Measurements from ENCODE around the gene CACNA2D3. TPM values are rescaled to one million over a fixed set of nuclear protein-coding genes. Genes with fewer than 3 reads are reported as not detected.

The CACNA2D3 gene
- total RNA-seq, 2 experiments from 2014 or later: not detected

DNA sequence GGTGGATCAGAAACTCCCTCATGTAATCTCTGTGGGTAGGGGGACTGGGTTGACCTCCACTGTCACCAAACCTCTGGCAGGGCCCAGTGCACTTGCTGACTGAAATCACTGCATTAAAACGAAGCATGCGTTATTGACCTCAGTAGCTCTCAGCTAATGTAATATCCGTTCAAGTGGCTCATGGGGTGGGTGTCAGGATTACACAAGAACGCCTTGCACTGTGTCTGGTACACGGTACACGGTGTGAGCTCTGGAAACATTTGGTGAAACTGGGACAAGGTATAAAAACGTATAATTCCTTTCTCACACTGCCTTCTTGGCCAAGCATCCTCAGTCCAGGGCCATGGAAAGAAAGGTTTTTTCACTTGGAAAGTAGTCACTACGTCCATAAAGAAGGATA is 793.6 kb downstream of the CACNA2D3 start:
- ChIA-PET CTCF (no interaction called here), POLR2A (no interaction called here)

DNA sequence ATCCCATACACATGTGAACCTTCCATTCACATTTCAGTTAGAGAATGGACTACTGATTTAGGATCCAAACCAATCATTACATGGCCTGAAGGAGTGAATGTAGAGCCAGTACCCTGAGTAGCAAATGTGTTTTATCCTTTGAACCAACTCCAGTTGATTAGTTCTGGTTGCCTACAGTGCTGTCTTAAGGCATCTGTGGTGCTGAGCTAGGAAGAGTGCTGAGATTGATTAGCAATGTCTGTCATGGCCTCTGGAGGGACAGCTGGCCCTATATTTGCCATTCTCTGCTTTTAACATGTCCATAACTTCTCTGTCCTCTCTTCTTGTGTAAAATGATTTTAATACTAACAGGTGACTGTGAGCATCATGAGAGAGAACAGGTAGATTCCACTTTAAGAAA is 794.4 kb downstream of the CACNA2D3 start:
- ChIA-PET CTCF (no interaction called here), POLR2A (no interaction called here)

DNA sequence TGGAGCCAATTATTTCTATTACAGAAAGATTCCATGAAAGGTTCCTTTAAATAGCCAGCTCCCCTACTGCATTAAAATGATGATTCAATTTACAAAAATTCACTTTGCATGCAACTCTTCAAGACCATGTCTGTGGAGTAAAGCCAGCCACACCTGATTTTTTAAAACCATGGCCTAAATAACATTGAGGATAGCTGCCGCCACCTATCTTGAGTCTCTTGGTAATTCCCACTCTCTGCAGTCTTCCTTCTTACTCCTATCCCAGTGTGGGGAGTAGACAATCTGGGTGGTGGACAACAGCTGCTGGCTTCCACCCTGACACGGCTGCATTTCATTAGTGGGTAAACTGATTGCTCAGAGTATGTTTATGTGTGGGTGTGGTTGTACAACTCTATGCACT is 794.8 kb downstream of the CACNA2D3 start:
- POLR2A ChIA-PET: no interaction called here
- CTCF ChIA-PET: no interaction called here

DNA sequence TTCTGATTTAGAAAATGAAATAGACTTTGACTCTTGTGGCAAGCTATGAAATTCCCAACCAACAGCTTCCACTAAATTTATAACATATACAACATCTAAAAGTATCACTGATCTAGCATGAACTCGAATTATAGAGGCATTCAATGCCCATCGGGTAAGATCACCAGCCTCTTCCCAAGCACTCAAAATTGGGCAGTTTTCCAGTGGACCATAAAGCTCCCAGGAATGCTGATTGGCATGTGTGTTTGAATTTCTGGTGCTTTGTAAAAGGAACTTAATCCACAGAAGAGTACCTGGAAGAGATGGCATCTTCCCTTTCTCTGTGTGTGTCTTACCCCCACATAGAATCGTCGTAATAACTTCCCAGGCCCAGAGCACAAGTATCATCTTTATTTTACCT is 795.5 kb downstream of the CACNA2D3 start:
- POLR2A ChIA-PET: no interaction called here
- CTCF ChIA-PET: no interaction called here

DNA sequence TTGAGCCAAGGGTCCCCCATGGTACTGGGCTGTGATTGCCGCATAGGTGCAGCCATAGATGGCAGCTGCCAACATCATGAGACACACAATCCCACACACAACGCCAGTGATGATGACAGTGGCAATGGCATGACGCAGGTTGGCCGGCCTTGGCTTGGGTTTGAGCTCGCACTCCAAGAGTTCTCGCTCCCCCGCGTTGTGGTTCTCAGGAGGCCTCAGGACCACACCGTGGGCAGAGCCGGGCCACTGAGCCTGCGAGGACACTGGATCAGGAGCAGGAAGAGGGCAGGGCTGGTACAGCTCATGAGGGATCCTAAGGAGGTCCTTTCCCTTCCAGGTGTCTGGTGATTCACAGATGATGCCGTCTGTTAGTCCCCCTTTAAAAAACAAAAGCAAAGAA is 796.2 kb downstream of the CACNA2D3 start:
- POLR2A ChIA-PET: no interaction called here
- CTCF ChIA-PET: no interaction called here

DNA sequence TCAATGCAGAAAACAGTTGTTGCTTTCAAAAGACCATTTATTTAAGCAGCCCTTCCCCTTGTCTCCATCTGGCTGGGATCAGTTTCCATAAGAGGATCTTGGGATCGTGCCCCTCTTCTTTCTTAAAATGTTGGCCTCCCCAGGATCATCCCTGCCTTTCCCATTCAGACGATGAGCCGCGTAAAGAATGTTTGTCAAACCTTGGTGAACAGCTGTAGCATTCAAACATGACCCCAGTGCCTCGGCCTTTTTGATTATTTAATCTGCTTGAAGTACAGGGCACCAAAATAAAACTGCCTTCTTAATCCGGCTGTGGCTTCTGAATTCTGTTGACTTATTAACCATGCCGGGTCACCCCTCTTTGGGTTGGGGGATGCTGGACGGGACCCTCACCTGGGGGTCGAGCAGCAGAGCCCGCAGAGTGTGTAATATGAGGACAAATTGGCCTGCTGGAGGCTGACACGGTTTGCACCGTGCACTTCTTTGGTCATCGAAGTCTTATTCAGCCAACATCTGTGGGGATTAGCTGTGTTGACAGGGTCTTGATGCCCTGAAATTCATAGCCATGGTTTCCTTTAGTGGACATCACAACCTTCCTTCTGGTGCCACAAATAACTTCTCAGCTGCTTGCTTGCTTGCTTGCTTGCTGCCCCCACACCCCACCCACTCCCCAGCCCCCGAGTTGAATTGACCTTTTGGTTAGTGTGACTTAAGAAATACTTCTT is 805.9 kb downstream of the CACNA2D3 start, which contains the start of gene LRTM1:
Gene LRTM1 (minus strand): TSS at position 14 of the 725 bp plus-strand sequence. CDS start 148 bp downstream, outside the sequence.
- CTCF ChIA-PET: no interaction called here
- POLR2A ChIA-PET: no interaction called here

DNA sequence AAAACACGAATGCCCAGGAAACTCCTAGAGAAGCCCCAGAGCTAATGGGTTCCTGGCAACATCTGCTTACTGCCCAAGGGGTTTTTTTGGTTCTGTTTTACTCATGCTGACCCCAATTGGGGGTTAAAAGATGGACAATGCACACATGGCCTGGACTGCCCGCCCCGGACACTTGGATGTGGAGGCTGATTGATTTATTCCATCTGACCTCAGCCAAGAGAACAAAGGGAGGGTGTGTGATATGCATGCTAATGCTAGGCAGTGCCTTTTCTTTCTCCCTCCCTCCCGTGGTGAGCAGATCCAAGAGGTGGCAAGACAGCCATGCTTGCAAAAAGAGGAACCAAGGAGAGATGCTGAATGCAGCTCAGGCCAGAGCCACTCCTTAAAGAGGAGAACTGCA is 808.8 kb downstream of the CACNA2D3 start:
- POLR2A ChIA-PET: no interaction called here

DNA sequence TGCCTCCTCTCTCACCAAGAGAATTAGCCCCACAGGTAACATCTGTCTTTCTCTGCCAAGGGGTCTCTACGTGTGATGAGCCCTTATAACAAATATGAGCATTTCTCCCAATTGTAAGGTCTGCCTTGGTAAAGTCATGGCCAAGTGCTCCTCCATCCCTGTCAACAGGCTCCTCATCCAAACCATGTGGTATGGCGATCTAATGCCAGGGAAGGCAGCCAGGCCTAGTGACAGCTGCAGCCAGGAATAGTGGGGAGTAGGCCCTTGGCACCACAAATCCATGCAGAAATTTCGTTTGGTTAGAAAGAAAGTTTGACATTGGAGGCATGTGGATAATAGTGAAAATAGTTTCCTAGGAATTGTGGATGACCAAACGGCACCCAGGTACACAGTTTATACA is 810.3 kb downstream of the CACNA2D3 start:
- ChIA-PET POLR2A (no interaction called here), CTCF (no interaction called here)

More for the DNA sequence above, 808.8 kb downstream of the CACNA2D3 start:
- CTCF ChIA-PET: no interaction called here

DNA sequence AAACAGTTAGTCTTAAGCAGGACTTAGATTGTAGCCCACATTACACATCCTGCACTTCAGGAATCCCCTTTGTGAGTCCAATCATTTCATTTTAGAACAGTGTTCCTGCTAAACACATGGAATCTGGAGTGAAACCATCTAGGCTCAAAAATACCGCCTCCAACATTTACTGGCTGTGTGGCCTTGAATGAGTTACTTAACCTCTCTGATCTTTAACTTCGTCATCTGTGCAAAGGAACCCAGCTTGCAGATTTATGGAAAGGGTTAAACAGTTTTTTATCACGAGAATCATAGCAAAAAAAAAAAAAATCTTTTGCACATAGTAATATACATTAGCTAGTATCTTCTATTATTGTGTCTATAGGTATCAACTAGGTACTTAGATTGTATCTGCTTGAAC is 813.5 kb downstream of the CACNA2D3 start:
- ChIA-PET CTCF (no interaction called here), POLR2A (no interaction called here)

DNA sequence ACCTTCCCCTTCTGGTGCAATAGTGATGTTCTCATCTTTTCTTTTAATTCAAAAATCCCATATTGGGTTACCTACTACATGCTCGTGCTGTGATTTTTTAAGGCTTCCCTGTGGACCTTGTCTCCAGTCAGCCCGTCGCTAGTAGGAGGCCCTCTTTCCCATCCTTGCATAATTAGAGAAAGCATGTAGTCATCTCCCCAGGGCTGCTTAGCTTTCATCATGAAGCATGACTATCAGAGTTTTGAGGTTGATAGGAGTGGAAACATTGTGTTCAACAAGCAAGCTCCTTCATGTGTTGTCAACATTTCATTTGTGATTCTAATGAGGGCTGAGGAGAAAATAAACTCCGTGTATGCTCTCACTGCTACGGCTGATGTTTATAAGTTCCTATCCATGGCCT is 814.2 kb downstream of the CACNA2D3 start:
- ChIA-PET POLR2A (no interaction called here), CTCF (no interaction called here)

DNA sequence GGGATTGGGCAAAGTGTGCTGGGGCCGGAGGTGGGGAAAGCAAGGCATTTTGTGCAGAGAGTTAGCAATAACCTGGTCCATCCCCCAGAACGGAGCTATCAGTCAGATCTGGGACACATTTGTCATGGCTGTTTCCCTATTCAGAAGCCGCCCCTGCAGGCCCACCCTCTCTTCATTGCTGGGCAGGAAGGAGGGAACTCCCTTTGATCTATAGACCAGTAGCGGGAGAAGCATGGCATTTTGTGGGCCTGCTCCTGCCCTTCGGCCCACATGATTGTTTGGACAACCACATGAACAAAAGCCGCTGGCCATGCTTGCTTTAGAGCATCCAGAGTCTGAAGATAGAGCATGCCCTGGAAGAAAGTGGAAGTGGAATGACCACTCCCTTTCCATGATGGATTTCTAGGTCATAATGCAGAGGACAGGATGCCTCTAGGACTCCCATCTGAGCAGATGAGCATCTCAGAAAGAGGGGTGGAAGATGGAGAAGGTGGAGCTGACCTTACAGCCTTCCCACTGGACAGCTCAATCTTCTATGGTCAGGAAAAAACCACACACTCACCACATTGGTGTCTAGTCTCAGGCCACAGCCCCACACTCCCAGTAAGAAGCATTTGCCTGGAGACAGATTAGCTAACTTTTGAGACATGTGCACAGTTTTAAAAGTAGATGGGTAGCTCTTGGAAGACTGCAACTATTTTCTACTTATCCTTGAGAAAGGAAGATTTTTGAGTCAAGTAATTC is 817.4 kb downstream of the CACNA2D3 start:
- CTCF ChIA-PET: no interaction called here
- POLR2A ChIA-PET: no interaction called here

DNA sequence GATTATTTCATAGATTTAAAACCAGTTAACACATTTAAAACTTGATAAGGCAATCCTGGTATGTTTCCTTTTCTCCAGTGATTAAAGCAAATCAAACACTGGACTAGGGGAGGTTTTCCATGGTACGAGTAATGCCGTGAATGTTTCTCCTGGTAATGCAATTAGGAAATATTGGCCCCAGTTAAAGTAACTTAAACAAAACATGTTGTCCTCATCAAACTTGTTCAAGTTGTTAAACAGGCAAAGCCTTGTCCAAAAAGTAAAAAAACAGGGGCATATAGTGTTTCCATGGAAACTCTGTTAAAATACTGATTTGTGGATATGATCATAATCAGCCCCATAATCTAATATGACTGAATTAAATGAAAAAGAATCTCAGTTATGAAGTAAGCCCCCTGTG is 818.6 kb downstream of the CACNA2D3 start:
- POLR2A ChIA-PET: no interaction called here
- CTCF ChIA-PET: no interaction called here

DNA sequence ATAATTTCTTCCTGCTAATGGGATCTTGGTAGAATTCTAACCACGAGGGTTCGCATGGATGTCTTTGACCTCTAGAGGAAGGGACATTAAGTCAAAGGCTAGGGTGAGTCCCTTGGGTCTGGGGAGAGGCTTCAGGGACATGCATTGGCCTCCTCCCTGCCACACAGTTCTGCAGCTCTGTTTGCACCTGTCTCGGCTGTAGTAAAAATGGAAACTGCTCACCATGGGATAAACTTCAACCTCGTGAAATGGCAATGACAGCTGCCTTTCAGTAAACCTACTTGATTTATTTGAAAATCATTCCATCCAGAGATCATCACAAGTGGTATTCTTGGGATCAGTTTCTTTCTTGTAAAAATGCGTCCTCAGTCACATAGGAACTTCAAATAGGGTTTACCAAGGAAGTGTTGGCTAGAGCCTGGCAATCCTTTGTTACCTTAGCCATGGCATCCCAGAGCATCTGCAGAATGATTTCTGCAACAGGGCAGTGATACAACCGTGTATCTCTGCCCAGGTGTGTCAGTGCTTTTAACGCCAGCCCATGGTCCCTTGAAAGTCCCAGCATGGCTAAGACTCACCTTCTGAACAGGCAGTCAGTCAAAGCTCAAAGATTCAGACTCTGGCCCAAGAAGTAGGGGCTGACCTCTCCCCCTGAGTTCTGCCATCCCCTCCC is 819.5 kb downstream of the CACNA2D3 start:
- ChIA-PET CTCF (no interaction called here), POLR2A (no interaction called here)

DNA sequence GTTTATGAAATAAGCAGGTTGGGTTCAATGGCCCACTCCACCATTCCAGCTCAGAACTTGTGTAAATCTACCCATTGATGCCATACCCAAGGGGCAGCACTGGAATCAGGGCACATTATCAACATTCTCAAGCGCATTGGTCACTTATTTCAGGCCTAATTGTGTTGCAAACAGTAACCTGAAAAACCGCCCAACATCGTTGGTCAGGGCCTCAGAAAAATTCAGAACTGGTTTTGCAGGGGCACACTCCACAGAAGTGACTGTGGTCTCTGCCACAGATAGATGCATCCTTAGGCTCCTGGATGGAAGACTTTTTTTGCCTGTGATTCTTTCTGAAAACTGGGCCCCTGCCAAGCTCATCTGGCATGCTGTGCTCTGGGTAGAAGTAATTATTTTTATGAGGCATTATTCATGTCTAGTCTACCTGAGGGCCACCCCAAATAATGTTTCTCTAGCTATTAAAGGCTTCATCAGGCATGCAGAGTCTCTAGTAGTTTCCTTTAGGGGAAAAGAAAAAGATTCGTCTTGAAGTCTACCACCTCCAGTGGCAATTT is 827.2 kb downstream of the CACNA2D3 start:
- ChIA-PET POLR2A (no interaction called here), CTCF (no interaction called here)

DNA sequence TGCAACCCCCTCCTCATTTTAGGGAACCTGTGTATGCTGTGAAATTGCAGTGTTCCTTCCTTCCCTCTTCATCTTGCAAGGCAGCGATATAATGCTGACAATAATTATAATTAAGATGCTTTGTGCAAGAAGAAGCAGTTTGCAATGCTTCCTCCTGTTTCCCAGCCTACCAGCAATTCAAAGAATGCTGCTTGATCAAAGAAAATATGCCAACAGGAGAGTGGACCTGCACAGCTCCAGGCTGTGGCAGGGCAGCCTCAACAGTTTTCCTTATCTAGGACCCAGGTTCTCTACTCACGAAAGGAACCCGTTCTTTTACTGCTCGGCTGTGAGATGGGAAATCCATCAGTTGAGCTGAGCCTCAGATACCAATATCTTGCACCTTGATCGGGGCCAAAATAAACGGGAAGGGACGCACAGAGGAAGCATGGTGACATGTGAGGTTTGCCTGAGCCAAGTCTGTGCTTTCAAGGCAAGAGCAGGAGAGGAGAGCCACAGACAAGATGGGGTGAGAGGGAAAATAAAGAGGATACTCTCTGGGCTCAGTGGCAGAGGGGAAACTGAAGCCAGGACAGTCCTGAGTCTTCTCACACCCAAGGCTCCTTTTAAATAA is 828.1 kb downstream of the CACNA2D3 start:
- CTCF ChIA-PET: no interaction called here

DNA sequence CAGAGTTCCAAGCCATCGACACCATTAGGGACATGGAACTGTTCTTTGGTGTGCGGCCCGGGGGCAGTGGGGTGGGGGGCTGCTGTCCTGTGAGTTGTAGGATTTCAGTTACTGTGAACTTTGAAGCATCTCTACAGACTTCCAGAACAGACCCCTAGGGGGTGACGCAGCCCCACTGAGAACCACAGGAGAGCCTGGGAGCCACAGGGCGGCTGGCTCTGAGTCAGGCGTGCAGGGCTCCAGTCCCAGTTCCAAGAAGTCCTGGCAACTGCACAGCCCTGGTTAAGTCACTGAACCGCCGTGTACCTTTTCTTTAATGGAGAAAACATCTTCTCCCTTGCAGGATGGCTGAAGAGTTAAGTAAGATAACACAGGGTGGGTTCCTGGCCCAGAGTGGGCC is 829.1 kb downstream of the CACNA2D3 start:
- ChIA-PET CTCF (no interaction called here), POLR2A (no interaction called here)

More for the DNA sequence above, 828.1 kb downstream of the CACNA2D3 start:
- POLR2A ChIA-PET: no interaction called here

DNA sequence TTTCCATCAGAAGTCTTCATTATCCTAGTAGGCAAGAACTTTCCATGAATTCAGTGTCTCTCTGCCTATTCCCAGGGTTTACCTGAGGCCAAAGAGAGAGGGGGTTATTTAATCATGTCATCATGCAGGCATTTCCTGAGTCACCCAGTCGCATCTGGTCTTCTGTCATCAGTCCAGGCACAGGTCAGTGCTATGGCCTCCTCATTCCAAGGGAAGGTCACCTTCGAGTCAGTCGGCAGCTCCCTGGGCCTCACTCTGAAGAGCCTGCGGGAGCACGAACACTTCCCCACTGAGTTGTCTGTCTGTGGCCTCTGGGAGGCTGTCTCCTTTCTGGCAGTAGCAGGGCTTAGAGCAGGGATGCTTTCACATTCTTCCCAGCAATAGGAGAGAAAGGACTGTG is 831.7 kb downstream of the CACNA2D3 start:
- POLR2A ChIA-PET: no interaction called here

DNA sequence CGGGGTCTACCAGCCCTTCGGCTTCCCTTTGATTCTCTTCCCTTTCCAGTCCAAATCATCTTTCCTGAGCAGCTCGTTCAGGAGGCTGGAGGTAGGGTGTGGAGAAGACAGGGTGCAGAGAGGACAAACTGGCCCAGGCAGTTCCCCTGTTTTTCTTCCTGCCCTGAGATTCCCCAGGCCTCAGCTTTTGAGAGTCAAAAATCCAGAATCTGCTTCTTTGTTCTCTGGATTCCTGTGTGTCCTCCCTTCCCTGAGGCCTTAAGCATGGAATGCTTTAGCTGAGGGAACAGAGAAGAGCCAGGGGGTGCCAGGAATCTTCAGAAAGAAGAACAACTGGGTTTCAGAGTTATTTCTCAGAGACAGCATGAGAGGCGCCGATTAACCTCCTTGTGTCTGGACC is 832.2 kb downstream of the CACNA2D3 start:
- POLR2A ChIA-PET: no interaction called here
- CTCF ChIA-PET: no interaction called here

More for the DNA sequence above, 831.7 kb downstream of the CACNA2D3 start:
- CTCF ChIA-PET: no interaction called here

DNA sequence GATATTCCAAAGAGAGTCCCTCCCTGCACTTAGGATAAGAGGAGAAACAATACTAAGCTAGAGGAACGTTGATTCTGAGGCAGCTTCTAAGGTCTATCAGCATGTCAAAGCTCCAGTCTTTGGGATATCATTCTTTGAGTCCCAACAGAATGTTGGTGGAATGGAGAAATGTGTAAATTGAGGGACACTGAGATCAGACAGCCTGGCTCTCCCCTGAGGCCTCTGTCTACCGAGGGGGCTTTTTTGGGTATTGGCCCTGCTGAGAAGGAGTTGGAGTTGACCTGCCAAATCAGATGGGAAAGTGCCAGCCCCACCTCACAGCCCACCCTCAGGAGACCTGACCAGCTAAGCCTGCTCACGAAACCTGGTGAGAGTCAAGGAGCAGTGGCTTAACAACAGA is 833.1 kb downstream of the CACNA2D3 start:
- POLR2A ChIA-PET: no interaction called here
- CTCF ChIA-PET: no interaction called here

DNA sequence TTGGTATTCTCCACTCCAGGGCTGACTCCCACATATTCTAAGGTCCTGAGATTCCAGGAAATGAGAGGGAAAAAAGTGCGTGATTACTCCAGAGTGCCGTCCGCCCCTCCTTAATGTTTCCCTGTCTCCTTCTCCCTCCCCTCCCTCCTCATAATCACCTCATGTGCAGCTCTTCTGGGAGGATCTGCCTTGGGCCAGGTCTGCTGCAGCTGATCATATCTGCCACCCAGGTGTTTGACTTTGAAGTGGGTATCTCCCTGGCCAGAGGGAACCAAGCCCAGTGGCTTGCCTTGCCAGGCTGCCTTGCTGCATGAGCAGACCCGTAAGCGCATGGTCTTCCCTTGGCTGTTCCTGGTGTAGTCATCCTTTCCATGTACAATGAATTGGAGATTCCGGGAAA is 833.6 kb downstream of the CACNA2D3 start:
- ChIA-PET CTCF (no interaction called here), POLR2A (no interaction called here)

DNA sequence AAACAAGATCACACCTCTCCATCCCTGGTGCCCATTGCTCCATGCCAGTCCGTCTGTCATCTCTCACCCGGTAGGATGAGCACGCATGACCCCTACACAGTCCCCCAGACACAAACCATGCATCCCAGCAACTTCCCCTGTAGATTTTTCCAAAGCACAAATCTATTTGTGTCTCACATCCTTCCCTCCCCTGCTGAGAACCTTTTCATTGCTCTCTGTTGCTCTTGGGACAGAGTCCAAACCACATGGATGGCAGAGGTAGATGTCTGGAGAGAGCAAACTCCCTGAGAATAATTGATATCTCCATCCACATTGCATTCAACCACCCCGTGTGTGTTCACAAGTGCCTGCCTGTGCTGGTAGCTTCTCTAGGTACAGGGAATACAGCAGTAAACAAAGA is 835.4 kb downstream of the CACNA2D3 start:
- ChIA-PET CTCF (no interaction called here), POLR2A (no interaction called here)

Measured in activated CD8-positive, alpha-beta memory T cell treated with anti-CD3 and anti-CD28 coated beads for 36 hours (primary cell).